SK-N-SH treated with all-trans-retinoic acid at 6 μM for 48 hours (cell line): Measurements from ENCODE around the gene GPR61.
A peak's percentile ranks its signal among the peaks of the same experiment; 100 is the strongest.

Source experiments
- ATAC-seq: fragments of 200-7000 bp; cut with Tn5 transposase; 3 replicates; pipeline ENCODE4 v1.9.1; 2020; ENCODE audit warnings: mild to moderate bottlenecking, moderate library complexity
- ARNTL ChIP-seq: fragments of 450-650 bp; formaldehyde crosslinking; IDR thresholded peaks from 2 replicates; pipeline ENCODE4 v1.5.0; 2020; ENCODE audit warnings: low read depth, mild to moderate bottlenecking, moderate library complexity, borderline replicate concordance
- BACH2 ChIP-seq: fragments of 250-450 bp; sonication (Bioruptor Pico); IDR thresholded peaks from 2 replicates; pipeline ENCODE4 v1.9.0; 2021; ENCODE audit warnings: mild to moderate bottlenecking, borderline replicate concordance
- CREB5 ChIP-seq: fragments of 250-450 bp; sonication (Bioruptor Pico); IDR thresholded peaks from 2 replicates; pipeline ENCODE4 v1.5.1; 2020; ENCODE audit warnings: low read depth, mild to moderate bottlenecking, moderate library complexity
- CSDC2 ChIP-seq: fragments of 250-450 bp; sonication (Bioruptor Pico); IDR thresholded peaks from 2 replicates; pipeline ENCODE4 v1.5.0; 2020; ENCODE audit warnings: mild to moderate bottlenecking, moderate library complexity
- CSRNP3 ChIP-seq: fragments of 250-450 bp; sonication (Bioruptor Pico); IDR thresholded peaks from 2 replicates; pipeline ENCODE4 v1.5.1; 2021; ENCODE audit warnings: mild to moderate bottlenecking, moderate library complexity
- ESRRG ChIP-seq: fragments of 250-450 bp; sonication (Bioruptor Pico); IDR thresholded peaks from 2 replicates; pipeline ENCODE4 v1.6.1; 2021; ENCODE audit warnings: mild to moderate bottlenecking
- ISL1 ChIP-seq: fragments of 250-450 bp; sonication (Bioruptor Pico); IDR thresholded peaks from 2 replicates; pipeline ENCODE4 v2.1.2; 2022; ENCODE audit warnings: mild to moderate bottlenecking, moderate library complexity
- POU6F1 ChIP-seq: fragments of 250-450 bp; sonication (Bioruptor Pico); IDR thresholded peaks from 2 replicates; pipeline ENCODE4 v1.8.0; 2021; ENCODE audit warnings: low read depth, mild to moderate bottlenecking, moderate library complexity, borderline replicate concordance
- PPARA ChIP-seq: fragments of 250-450 bp; sonication (Bioruptor Pico); IDR thresholded peaks from 2 replicates; pipeline ENCODE4 v1.5.0; 2020; ENCODE audit warnings: mild to moderate bottlenecking, borderline replicate concordance
- RARB ChIP-seq: fragments of 250-450 bp; sonication (Bioruptor Pico); IDR thresholded peaks from 2 replicates; pipeline ENCODE4 v1.8.0; 2021; ENCODE audit warnings: mild to moderate bottlenecking, moderate library complexity
- SNAI2 ChIP-seq: fragments of 250-450 bp; sonication (Bioruptor Pico); IDR thresholded peaks from 2 replicates; pipeline ENCODE4 v1.5.0; 2020; ENCODE audit warnings: mild to moderate bottlenecking, moderate library complexity
- TCF4 ChIP-seq: fragments of 250-450 bp; sonication (Bioruptor Pico); IDR thresholded peaks from 2 replicates; pipeline ENCODE4 v1.8.0; 2021; ENCODE audit warnings: mild to moderate bottlenecking, moderate library complexity, borderline replicate concordance
- TOX ChIP-seq: fragments of 250-450 bp; sonication (Bioruptor Pico); IDR thresholded peaks from 2 replicates; pipeline ENCODE4 v1.8.0; 2021; ENCODE audit warnings: mild to moderate bottlenecking, moderate library complexity, borderline replicate concordance
- ZC3H10 ChIP-seq: fragments of 250-450 bp; sonication (Bioruptor Pico); IDR thresholded peaks from 2 replicates; pipeline ENCODE4 v1.5.1; 2021; ENCODE audit warnings: mild to moderate bottlenecking, moderate library complexity
- ZFP3 ChIP-seq: fragments of 250-450 bp; sonication (Bioruptor Pico); IDR thresholded peaks from 2 replicates; pipeline ENCODE4 v1.5.0; 2020; ENCODE audit warnings: mild to moderate bottlenecking, moderate library complexity
- ZFP30 ChIP-seq: fragments of 450-650 bp; formaldehyde crosslinking; IDR thresholded peaks from 2 replicates; pipeline ENCODE4 v1.5.0; 2022; ENCODE audit warnings: mild to moderate bottlenecking, moderate library complexity
- ZNF70 ChIP-seq: fragments of 450-650 bp; formaldehyde crosslinking; IDR thresholded peaks from 2 replicates; pipeline ENCODE4 v1.5.0; 2020; ENCODE audit warnings: mild to moderate bottlenecking, moderate library complexity
- TF ChIP-seq, protein P1 (sequence below): fragments of 250-450 bp; sonication (Bioruptor Pico); IDR thresholded peaks from 2 replicates; pipeline ENCODE4 v1.8.0; 2020; ENCODE audit warnings: mild to moderate bottlenecking, moderate library complexity, borderline replicate concordance

GPR61 gene

DNA sequence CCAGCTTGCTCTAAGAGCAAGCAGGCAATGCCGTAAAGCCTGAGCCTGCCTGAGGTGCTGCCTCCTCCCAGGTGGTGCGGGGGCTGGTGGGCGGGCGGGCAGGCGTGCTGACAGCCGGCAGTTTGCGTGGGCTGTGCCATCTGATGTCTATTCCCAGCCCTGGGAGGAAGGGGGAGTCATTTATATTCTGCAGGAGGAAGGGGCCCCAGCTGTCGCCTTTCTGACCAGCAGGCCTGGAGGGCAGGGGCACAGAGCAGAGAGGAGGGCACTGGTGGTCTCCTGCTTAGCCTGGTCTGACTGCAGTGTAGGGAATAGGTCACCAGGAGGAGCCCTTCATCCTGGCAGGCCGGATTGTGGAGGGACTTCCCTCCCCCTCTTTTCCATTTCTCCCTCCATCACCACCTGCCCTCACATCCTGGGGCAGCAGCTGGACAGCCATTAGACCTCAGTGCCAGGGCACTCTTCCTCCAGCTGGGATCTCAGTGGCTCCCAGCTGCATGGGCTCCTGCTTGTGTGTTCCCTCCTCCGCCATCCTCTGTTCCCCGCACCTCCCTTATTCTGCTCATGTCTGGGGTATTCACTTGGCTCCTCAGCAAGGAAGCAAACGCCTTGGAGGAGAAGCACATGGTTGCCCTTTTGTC is 41.4 kb upstream of the GPR61 start (continued):
- TF ChIP-seq POU6F1 (CRISPR knock-in tag) (no peak), ESRRG (no peak), ZFP3 (CRISPR knock-in tag) (no peak), ISL1 (CRISPR knock-in tag) (no peak), ZNF70 (no peak)
- TF ChIP-seq, protein P1, sequence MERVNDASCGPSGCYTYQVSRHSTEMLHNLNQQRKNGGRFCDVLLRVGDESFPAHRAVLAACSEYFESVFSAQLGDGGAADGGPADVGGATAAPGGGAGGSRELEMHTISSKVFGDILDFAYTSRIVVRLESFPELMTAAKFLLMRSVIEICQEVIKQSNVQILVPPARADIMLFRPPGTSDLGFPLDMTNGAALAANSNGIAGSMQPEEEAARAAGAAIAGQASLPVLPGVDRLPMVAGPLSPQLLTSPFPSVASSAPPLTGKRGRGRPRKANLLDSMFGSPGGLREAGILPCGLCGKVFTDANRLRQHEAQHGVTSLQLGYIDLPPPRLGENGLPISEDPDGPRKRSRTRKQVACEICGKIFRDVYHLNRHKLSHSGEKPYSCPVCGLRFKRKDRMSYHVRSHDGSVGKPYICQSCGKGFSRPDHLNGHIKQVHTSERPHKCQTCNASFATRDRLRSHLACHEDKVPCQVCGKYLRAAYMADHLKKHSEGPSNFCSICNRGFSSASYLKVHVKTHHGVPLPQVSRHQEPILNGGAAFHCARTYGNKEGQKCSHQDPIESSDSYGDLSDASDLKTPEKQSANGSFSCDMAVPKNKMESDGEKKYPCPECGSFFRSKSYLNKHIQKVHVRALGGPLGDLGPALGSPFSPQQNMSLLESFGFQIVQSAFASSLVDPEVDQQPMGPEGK = no peak
- TF ChIP-seq, all 23 proteins: peak for 0

GRCh38 chr1:109499081-109499480 is 40.6 kb upstream of the GPR61 start:
- TF ChIP-seq ZC3H10 (CRISPR knock-in tag) (no peak), POU6F1 (CRISPR knock-in tag) (no peak), ZFP30 (CRISPR knock-in tag) (no peak)
- ATAC-seq = no peak

GRCh38 chr1:109499661-109500536 is 39.8 kb upstream of the GPR61 start:
- no peak for TF ChIP-seq TCF4 (CRISPR knock-in tag)
- TF ChIP-seq ZFP30 (CRISPR knock-in tag) = no peak
- no peak for TF ChIP-seq PPARA (CRISPR knock-in tag)
- TF ChIP-seq ZFP3 (CRISPR knock-in tag) = no peak
- no peak for TF ChIP-seq CSDC2 (CRISPR knock-in tag)
- no peak for TF ChIP-seq ARNTL (CRISPR knock-in tag)
- TF ChIP-seq ISL1 (CRISPR knock-in tag) = no peak
- TF ChIP-seq BACH2 (CRISPR knock-in tag) = no peak
- no peak for TF ChIP-seq ZNF70
- no peak for TF ChIP-seq POU6F1 (CRISPR knock-in tag)
- no peak for TF ChIP-seq TOX
- TF ChIP-seq RARB = no peak
- no peak for TF ChIP-seq SNAI2 (CRISPR knock-in tag)
- no peak for TF ChIP-seq CREB5 (CRISPR knock-in tag)
- no peak for TF ChIP-seq CSRNP3
- ATAC-seq = peak; percentile 62
